Caco-2 (cell line): Measurements from ENCODE around the gene APP. TPM values are rescaled to one million over a fixed set of nuclear protein-coding genes. Genes with fewer than 3 reads are reported as not detected.

Experiments used
- BruUV-seq: library from RNA; stranded (reverse); fragments of 400-500 nt; replicated peaks from 2 replicates; lab custom pipeline; 2021; lab: Mats Ljungman, UMichigan
- CTCF ChIA-PET: fragments of 300-600 bp; sonication (Branson Sonifier 250); formaldehyde crosslinking; loops from one replicate; lab custom pipeline; 2022; ENCODE audit warnings: antibody characterized with exemption; lab: Charles Lee
- POLR2A ChIA-PET: fragments of 300-600 bp; sonication (Branson Sonifier 250); formaldehyde crosslinking; loops from one replicate; lab custom pipeline; 2022; ENCODE audit warnings: antibody characterized with exemption; lab: Charles Lee
- DNase-seq, 2 experiments: peaks; one replicate each; pipeline versions ENCODE4 v3.0.0 to v3.0.0-alpha.2; 2020 to 2022
- H3K27me3 ChIP-seq: replicated peaks from 2 replicates; pipeline ENCODE4 v1.6.0; 2011; ENCODE audit warnings: low read length; ENCODE audit not compliant: control insufficient read depth, insufficient read depth
- H3K36me3 ChIP-seq: 2 replicates; pipeline ENCODE4 v1.5.1; 2011; ENCODE audit warnings: low read length; ENCODE audit not compliant: control insufficient read depth, insufficient read depth
- H3K4me1 ChIP-seq: fragments of 250-450 bp; sonication (Bioruptor Pico); 2 replicates; pipeline ENCODE4 v1.5.1; 2020; ENCODE audit warnings: mild to moderate bottlenecking
- H3K4me3 ChIP-seq: 2 replicates; pipeline ENCODE4 v1.5.1; 2011; ENCODE audit warnings: low read depth, mild to moderate bottlenecking, control low read depth, low read length
- H3K9me3 ChIP-seq: fragments of 250-450 bp; sonication (Bioruptor Pico); 2 replicates; pipeline ENCODE4 v1.5.1; 2020; ENCODE audit warnings: mild to moderate bottlenecking, moderate library complexity
- H3K27ac Mint-ChIP-seq: one replicate; pipeline ENCODE4 v1.8.0; 2022; ENCODE audit warnings: mixed read lengths; ENCODE audit not compliant: unreplicated experiment
- H3K27me3 Mint-ChIP-seq: one replicate; pipeline ENCODE4 v1.8.0; 2022; ENCODE audit warnings: mixed read lengths; ENCODE audit not compliant: insufficient read depth, unreplicated experiment
- H3K36me3 Mint-ChIP-seq: one replicate; pipeline ENCODE4 v1.8.0; 2022; ENCODE audit warnings: mild to moderate bottlenecking, mixed read lengths; ENCODE audit not compliant: insufficient read depth, unreplicated experiment
- H3K4me1 Mint-ChIP-seq: one replicate; pipeline ENCODE4 v1.8.0; 2022; ENCODE audit warnings: low read depth, mixed read lengths; ENCODE audit not compliant: unreplicated experiment
- H3K4me3 Mint-ChIP-seq: one replicate; pipeline ENCODE4 v1.8.0; 2022; ENCODE audit warnings: mild to moderate bottlenecking, moderate library complexity, mixed read lengths; ENCODE audit not compliant: unreplicated experiment
- H3K9me3 Mint-ChIP-seq: one replicate; pipeline ENCODE4 v1.8.0; 2022; ENCODE audit warnings: mixed read lengths; ENCODE audit not compliant: unreplicated experiment
- intact Hi-C: fragments of 100-400 bp; cut with micrococcal nuclease; formaldehyde crosslinking; loops from one replicate; pipeline ENCODE4 v1.10.0; 2022; ENCODE audit not compliant: unreplicated experiment
- total RNA-seq: library from RNA; stranded (reverse); gene quantifications from 2 replicates; pipeline ENCODE4 v1.2.3, GENCODE V29; 2022
- TF ChIP-seq, protein P1 (sequence below), 2 experiments: fragments of 200-600 bp in 1 of 2; IDR thresholded peaks; 1 replicate in 1 of 2; 2 replicates in 1 of 2; pipeline versions ENCODE4 v1.5.1 to v1.8.0; 2011 to 2022; ENCODE audit warnings: antibody characterized with exemption in 1 of 2, control low read depth in 1 of 2, inconsistent platforms in 1 of 2, low read depth in 1 of 2, low read length in 1 of 2, mild to moderate bottlenecking in 1 of 2, moderate library complexity in 1 of 2; ENCODE audit not compliant: insufficient read depth in 1 of 2, severe bottlenecking in 1 of 2, unreplicated experiment in 1 of 2

APP gene
- total RNA-seq, 1 experiment from 2014 or later: 331 TPM

- Mint-ChIP-seq H3K9me3 (peaks cover 12% of the 10 kb centered on the region), H3K4me3 (no peak overlapping the region), H3K27ac (no peak overlapping the region), H3K27me3 (no peaks in the 10 kb centered on the region), H3K4me1 (no peaks in the 10 kb centered on the region), H3K36me3 (no peaks in the 10 kb centered on the region)
- Histone ChIP-seq H3K9me3 (no peaks in the 10 kb centered on the region), H3K27me3 (no peaks in the 10 kb centered on the region), H3K4me1 (no peaks in the 10 kb centered on the region), H3K36me3 (no peaks in the 10 kb centered on the region), H3K4me3 (no peak overlapping the region)
- no TSS peak for BruUV-seq
- intact Hi-C loops: no loop called here
- CTCF ChIA-PET: no interaction called here
- POLR2A ChIA-PET: no interaction called here
- DNase-seq: no peak
- TF ChIP-seq, protein P1, sequence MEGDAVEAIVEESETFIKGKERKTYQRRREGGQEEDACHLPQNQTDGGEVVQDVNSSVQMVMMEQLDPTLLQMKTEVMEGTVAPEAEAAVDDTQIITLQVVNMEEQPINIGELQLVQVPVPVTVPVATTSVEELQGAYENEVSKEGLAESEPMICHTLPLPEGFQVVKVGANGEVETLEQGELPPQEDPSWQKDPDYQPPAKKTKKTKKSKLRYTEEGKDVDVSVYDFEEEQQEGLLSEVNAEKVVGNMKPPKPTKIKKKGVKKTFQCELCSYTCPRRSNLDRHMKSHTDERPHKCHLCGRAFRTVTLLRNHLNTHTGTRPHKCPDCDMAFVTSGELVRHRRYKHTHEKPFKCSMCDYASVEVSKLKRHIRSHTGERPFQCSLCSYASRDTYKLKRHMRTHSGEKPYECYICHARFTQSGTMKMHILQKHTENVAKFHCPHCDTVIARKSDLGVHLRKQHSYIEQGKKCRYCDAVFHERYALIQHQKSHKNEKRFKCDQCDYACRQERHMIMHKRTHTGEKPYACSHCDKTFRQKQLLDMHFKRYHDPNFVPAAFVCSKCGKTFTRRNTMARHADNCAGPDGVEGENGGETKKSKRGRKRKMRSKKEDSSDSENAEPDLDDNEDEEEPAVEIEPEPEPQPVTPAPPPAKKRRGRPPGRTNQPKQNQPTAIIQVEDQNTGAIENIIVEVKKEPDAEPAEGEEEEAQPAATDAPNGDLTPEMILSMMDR (IDR thresholded peaks at IDR 0.05; ENCODE audit: insufficient read depth in 1 of 2, low read depth in 1 of 2, low read length in 1 of 2, severe bottlenecking in 1 of 2, unreplicated experiment in 1 of 2): no peak
Measured at GRCh38 chr21:26188422-26188821, 17.9 kb upstream of the APP start.

DNA sequence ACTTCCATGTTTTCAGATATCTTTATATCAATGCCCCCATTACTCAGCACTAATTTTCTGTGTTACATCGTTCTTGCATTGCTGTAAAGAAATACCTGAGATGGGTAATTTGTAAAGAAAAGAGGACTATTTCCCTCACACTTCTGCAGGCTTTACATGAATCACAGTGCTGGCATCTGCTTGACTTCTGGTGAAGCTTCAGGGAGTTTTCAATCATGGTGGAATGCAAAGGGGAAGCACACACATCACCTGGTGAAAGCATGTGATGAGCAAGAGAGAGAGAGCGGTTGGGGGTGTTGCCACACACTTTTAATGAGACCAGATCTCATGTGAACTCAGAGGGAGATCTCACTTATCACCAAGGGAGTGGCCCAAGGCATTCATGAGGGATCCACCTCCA lies 14.9 kb upstream of the APP start:
- Mint-ChIP-seq H3K27ac (no peak overlapping the region), H3K9me3 (peaks cover 12% of the 10 kb centered on the region), H3K27me3 (no peaks in the 10 kb centered on the region), H3K4me1 (no peaks in the 10 kb centered on the region), H3K4me3 (no peak overlapping the region), H3K36me3 (no peaks in the 10 kb centered on the region)
- ChIA-PET CTCF (no interaction called here), POLR2A (no interaction called here)
- TF ChIP-seq, protein P1 (IDR thresholded peaks at IDR 0.05; ENCODE audit: insufficient read depth in 1 of 2, low read depth in 1 of 2, low read length in 1 of 2, severe bottlenecking in 1 of 2, unreplicated experiment in 1 of 2): no peak
- no TSS peak for BruUV-seq
- H3K9me3 ChIP-seq: no peaks in the 10 kb centered on the region
- DNase-seq: no peak
- intact Hi-C loops: no loop called here
- no peaks in the 10 kb centered on the region for H3K27me3 ChIP-seq
- H3K36me3 ChIP-seq: no peaks in the 10 kb centered on the region
- H3K4me1 ChIP-seq: no peaks in the 10 kb centered on the region
- H3K4me3 ChIP-seq: no peak overlapping the region

DNA sequence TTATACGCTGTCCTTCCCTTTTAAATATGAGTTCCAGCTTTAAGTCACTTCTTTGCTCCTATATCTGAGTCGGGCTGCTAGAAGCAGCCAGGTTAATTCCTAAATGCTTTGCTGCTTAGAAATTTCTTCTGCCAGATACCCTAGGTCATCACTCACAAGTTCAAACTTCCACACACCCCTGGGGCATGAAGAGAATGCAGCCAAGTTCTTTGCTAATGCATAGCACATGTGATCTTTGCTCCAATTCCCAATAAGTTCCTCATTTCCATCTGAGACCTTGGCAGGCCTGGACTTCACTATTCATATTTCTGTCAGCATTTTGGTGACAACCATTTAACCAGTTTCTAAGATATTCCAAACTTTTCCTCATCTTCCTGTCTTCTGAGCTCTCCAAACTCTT lies 14.5 kb upstream of the APP start:
- POLR2A ChIA-PET: no interaction called here
- no peak for DNase-seq

More for the DNA sequence above, 14.5 kb upstream of the APP start:
- H3K9me3 Mint-ChIP-seq: peaks cover 12% of the 10 kb centered on the region
- no peaks in the 10 kb centered on the region for H3K4me1 Mint-ChIP-seq
- TF ChIP-seq, protein P1 (IDR thresholded peaks at IDR 0.05; ENCODE audit: insufficient read depth in 1 of 2, low read depth in 1 of 2, low read length in 1 of 2, severe bottlenecking in 1 of 2, unreplicated experiment in 1 of 2): no peak
- no peaks in the 10 kb centered on the region for H3K36me3 Mint-ChIP-seq
- H3K4me3 Mint-ChIP-seq: no peak overlapping the region
- Histone ChIP-seq H3K4me1 (no peaks in the 10 kb centered on the region), H3K9me3 (no peaks in the 10 kb centered on the region), H3K36me3 (no peaks in the 10 kb centered on the region), H3K4me3 (no peak overlapping the region), H3K27me3 (no peaks in the 10 kb centered on the region)
- H3K27me3 Mint-ChIP-seq: no peaks in the 10 kb centered on the region
- H3K27ac Mint-ChIP-seq: no peak overlapping the region
- CTCF ChIA-PET: no interaction called here
- intact Hi-C loops: no loop called here
- BruUV-seq: no TSS peak
